Natural killer cell (primary cell): ENCODE measurements around the gene NCF4. TPM values are rescaled to one million over a fixed set of nuclear protein-coding genes. Genes with fewer than 3 reads are reported as not detected.

Experiments used
- ATAC-seq, 3 donors: fragments of 150-1000 bp in 2 of 3; fragments of 200-7000 bp in 1 of 3; cut with Tn5 transposase; 1 replicate in 1 of 3; 2 replicates in 2 of 3; pipeline ENCODE4 v1.10.0; 2021; ENCODE audit warnings: mild to moderate bottlenecking in 2 of 3, moderate library complexity in 2 of 3
- DNase-seq, 2 donors: peaks; one replicate each; pipeline versions ENCODE4 v3.0.0 to v3.0.0-alpha.2; 2013 to 2021; ENCODE audit warnings: mixed read lengths in 1 of 2
- H3K27ac ChIP-seq: one replicate; pipeline ENCODE4 v1.5.1; 2013; ENCODE audit warnings: mild to moderate bottlenecking, low read length
- H3K27me3 ChIP-seq: one replicate; pipeline ENCODE4 v1.6.1; 2013; ENCODE audit warnings: low read length; ENCODE audit not compliant: control insufficient read depth, insufficient read depth
- H3K36me3 ChIP-seq: one replicate; pipeline ENCODE4 v1.6.1; 2013; ENCODE audit warnings: low read length; ENCODE audit not compliant: control insufficient read depth, insufficient read depth
- H3K4me1 ChIP-seq: one replicate; pipeline ENCODE4 v1.6.1; 2013; ENCODE audit warnings: low read length; ENCODE audit not compliant: control insufficient read depth, insufficient read depth
- H3K4me3 ChIP-seq: one replicate; pipeline ENCODE4 v1.5.1; 2013; ENCODE audit warnings: low read length
- H3K9me3 ChIP-seq: one replicate; pipeline ENCODE4 v1.6.1; 2013; ENCODE audit warnings: low read length; ENCODE audit not compliant: control insufficient read depth, insufficient read depth
- H3K27ac Mint-ChIP-seq, 2 donors: one replicate each; pipeline ENCODE4 v1.8.0; 2022; ENCODE audit warnings: mild to moderate bottlenecking in 2 of 2, mixed read lengths in 2 of 2, moderate library complexity in 1 of 2
- H3K27me3 Mint-ChIP-seq, 2 donors: one replicate each; pipeline ENCODE4 v1.8.0; 2022; ENCODE audit warnings: low read depth in 2 of 2, mixed read lengths in 2 of 2
- H3K36me3 Mint-ChIP-seq: one replicate; pipeline ENCODE4 v1.8.0; 2022; ENCODE audit warnings: mixed read lengths
- H3K4me1 Mint-ChIP-seq, 2 donors: one replicate each; pipeline ENCODE4 v1.8.0; 2022; ENCODE audit warnings: mixed read lengths in 2 of 2
- H3K4me3 Mint-ChIP-seq: one replicate; pipeline ENCODE4 v1.8.0; 2022; ENCODE audit warnings: mild to moderate bottlenecking, moderate library complexity, mixed read lengths
- H3K9me3 Mint-ChIP-seq, 2 donors: one replicate each; pipeline ENCODE4 v1.8.0; 2022; ENCODE audit warnings: mixed read lengths in 2 of 2
- WGBS: methylation state at CpG from one replicate; pipeline ENCODE4 v1.1.7; 2013; ENCODE audit warnings: missing lambda C conversion rate; ENCODE audit not compliant: insufficient coverage; 5-methylcytosine and 5-hydroxymethylcytosine counted together
- intact Hi-C: fragments of 100-400 bp; cut with micrococcal nuclease; formaldehyde crosslinking; loops from one replicate; pipeline ENCODE4 v1.14.2; 2022
- total RNA-seq, 4 donors: library from RNA; stranded (reverse); fragments of 120-200 nt in 1 of 4; gene quantifications; one replicate each; pipeline versions ENCODE4 v1.2.3 to v1.2.4, GENCODE V29; 2013 to 2022
- TF ChIP-seq, protein P1 (sequence below): fragments of 200-600 bp; IDR thresholded peaks from one replicate; pipeline ENCODE4 v1.8.0; 2022; ENCODE audit warnings: antibody characterized with exemption

Gene NCF4
- total RNA-seq, 3 donors from 2014 or later (not counting 1 experiment from before 2014, with no cell fraction given): 2.6 to 33.2 (median 3.1) TPM

DNA sequence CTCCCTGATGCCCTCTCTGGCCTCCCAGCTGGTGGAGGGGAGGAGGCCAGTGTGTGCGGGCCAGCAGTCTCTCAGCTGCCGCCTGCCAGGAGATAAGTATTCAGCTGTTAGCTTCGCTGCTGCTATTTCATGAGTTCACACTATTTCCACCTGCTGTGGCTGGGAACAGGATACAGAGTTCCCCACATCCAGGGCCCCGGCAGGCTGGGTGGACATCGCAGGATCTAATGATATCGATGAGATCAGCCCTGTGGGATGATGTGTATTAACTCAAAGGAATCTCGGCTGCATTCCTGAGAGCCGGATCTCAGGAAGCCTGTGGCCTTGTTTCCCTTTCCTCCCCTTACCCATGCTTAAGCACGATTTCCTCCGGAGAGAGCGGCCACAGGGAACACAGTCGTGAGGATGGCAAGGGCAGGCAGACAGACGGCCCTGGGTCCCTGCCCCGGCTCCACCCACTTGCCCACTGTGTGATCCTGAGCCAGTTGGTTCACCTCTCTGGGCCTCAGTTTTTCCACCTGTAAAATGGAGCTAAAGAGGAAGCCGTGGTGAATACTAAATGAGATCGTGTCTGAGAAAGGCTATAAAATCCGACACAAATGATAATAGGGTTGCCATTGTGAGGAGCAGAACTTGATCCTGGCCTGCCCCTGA is 37.5 kb upstream of the NCF4 start:
- TF ChIP-seq, protein P1, sequence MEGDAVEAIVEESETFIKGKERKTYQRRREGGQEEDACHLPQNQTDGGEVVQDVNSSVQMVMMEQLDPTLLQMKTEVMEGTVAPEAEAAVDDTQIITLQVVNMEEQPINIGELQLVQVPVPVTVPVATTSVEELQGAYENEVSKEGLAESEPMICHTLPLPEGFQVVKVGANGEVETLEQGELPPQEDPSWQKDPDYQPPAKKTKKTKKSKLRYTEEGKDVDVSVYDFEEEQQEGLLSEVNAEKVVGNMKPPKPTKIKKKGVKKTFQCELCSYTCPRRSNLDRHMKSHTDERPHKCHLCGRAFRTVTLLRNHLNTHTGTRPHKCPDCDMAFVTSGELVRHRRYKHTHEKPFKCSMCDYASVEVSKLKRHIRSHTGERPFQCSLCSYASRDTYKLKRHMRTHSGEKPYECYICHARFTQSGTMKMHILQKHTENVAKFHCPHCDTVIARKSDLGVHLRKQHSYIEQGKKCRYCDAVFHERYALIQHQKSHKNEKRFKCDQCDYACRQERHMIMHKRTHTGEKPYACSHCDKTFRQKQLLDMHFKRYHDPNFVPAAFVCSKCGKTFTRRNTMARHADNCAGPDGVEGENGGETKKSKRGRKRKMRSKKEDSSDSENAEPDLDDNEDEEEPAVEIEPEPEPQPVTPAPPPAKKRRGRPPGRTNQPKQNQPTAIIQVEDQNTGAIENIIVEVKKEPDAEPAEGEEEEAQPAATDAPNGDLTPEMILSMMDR: no peak
- Mint-ChIP-seq H3K4me3 (no peak overlapping the region), H3K9me3 (no peaks in the 10 kb centered on the region), H3K27me3 (peaks cover 27 to 40% of the 10 kb centered on the region in 2 donors), H3K27ac (no peak overlapping the region), H3K36me3 (no peaks in the 10 kb centered on the region), H3K4me1 (no peaks in the 10 kb centered on the region)
- peaks cover 5% of the 10 kb centered on the region for H3K27me3 ChIP-seq
- no peak for ATAC-seq
- no peak overlapping the region for H3K4me3 ChIP-seq
- H3K27ac ChIP-seq: no peak overlapping the region
- 69% methylated on average over 14 of the region's 17 CpGs for WGBS
- no peaks in the 10 kb centered on the region for H3K9me3 ChIP-seq
- H3K4me1 ChIP-seq: no peaks in the 10 kb centered on the region
- no peak for DNase-seq
- H3K36me3 ChIP-seq: no peaks in the 10 kb centered on the region
- intact Hi-C loops: no loop called here

GRCh38 chr22:36824655-36825054 is 36.2 kb upstream of the NCF4 start:
- no peaks in the 10 kb centered on the region for H3K36me3 ChIP-seq
- no peak overlapping the region for H3K27ac ChIP-seq
- H3K9me3 ChIP-seq: no peaks in the 10 kb centered on the region
- ATAC-seq (peak in 1 of 3 donors; percentile 22), DNase-seq (no peak)
- H3K27me3 ChIP-seq: no peaks in the 10 kb centered on the region
- 80% methylated on average over 2 of the region's 2 CpGs for WGBS
- H3K9me3 Mint-ChIP-seq: no peaks in the 10 kb centered on the region
- intact Hi-C loops: no loop called here
- H3K4me3 Mint-ChIP-seq: no peak overlapping the region
- no peaks in the 10 kb centered on the region for H3K4me1 ChIP-seq
- H3K27ac Mint-ChIP-seq: no peak overlapping the region
- no peaks in the 10 kb centered on the region for H3K36me3 Mint-ChIP-seq
- H3K27me3 Mint-ChIP-seq: peaks cover 14 to 26% of the 10 kb centered on the region in 2 donors
- H3K4me1 Mint-ChIP-seq: no peaks in the 10 kb centered on the region
- H3K4me3 ChIP-seq: no peak overlapping the region
- TF ChIP-seq, protein P1: no peak

DNA sequence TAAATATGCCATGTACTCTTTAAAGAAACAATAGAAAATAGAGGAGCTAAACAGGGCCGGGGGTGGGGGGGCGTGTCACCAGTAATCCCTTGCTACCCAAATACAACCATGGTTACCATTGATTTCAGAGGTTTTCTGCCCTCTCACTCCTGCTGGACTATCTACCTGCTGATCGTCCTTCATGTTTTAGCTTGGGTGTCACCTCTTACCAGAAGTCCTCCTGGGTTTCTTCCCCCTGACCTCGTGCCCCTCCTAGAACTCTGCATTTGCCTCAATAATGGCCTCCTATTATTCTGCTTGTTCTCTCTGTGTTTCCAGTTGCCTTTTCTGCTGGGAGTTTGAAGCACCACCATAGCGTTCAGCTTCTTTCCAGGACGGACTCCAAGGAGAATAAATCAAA is 34.5 kb upstream of the NCF4 start:
- Mint-ChIP-seq H3K27me3 (peaks cover 0 to 21% of the 10 kb centered on the region in 2 donors), H3K4me3 (no peak overlapping the region), H3K9me3 (no peaks in the 10 kb centered on the region), H3K36me3 (no peaks in the 10 kb centered on the region), H3K4me1 (no peaks in the 10 kb centered on the region), H3K27ac (no peak overlapping the region)
- intact Hi-C loops: no loop called here
- no peak overlapping the region for H3K27ac ChIP-seq
- DNase-seq (no peak), ATAC-seq (no peak)
- no peaks in the 10 kb centered on the region for H3K9me3 ChIP-seq
- TF ChIP-seq, protein P1: no peak
- H3K27me3 ChIP-seq: no peaks in the 10 kb centered on the region
- no peaks in the 10 kb centered on the region for H3K36me3 ChIP-seq
- no peaks in the 10 kb centered on the region for H3K4me1 ChIP-seq
- H3K4me3 ChIP-seq: no peak overlapping the region
- 84% methylated on average over 6 of the region's 6 CpGs for WGBS

GRCh38 chr22:36828815-36829214 is 32.0 kb upstream of the NCF4 start:
- Mint-ChIP-seq H3K9me3 (no peaks in the 10 kb centered on the region), H3K27me3 (peaks cover 0 to 24% of the 10 kb centered on the region in 2 donors), H3K27ac (no peak overlapping the region), H3K4me3 (no peak overlapping the region), H3K4me1 (no peaks in the 10 kb centered on the region), H3K36me3 (no peaks in the 10 kb centered on the region)
- intact Hi-C loops: no loop called here
- whole genome bisulfite sequencing: 57% methylated on average over 3 of the region's 3 CpGs
- DNase-seq (no peak), ATAC-seq (peak in 1 of 3 donors; percentile 35)
- H3K4me3 ChIP-seq: no peak overlapping the region
- H3K27me3 ChIP-seq: no peaks in the 10 kb centered on the region
- H3K4me1 ChIP-seq: no peaks in the 10 kb centered on the region
- no peak overlapping the region for H3K27ac ChIP-seq
- no peaks in the 10 kb centered on the region for H3K36me3 ChIP-seq
- peaks cover 2% of the 10 kb centered on the region for H3K9me3 ChIP-seq
- TF ChIP-seq, protein P1: no peak
